Measurements from ENCODE around the gene CD19. TPM values are rescaled to one million over a fixed set of nuclear protein-coding genes. Genes with fewer than 3 reads are reported as not detected.
A peak's percentile ranks its signal among the peaks of the same experiment; 100 is the strongest.

The CD19 gene
- total and polyA plus RNA-seq, 3 donors from 2014 or later, result 2.0 to 7.7 (median 4.3) TPM

DNA sequence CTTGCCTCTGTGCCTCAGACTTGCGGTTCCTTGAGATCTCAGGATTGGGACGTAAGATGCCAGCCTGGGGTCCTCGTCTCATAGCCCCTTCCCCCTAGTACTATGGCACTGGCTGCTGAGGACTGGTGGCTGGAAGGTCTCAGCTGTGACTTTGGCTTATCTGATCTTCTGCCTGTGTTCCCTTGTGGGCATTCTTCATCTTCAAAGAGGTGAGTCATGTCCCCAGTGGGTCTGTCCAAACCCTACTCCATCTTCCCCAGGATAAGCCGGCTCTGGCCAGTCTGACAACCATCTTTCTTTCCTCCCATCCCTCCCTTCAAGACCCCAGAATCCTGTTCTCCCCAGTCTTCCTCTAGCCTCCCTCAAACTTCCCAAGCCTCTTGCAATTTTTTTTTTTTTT lies 3.6 kb downstream of the CD19 start:
- intact Hi-C loops (cut with DNase I; ENCODE audit: low total_unique reads), result no loop called here
- TF ChIP-seq, protein P1, sequence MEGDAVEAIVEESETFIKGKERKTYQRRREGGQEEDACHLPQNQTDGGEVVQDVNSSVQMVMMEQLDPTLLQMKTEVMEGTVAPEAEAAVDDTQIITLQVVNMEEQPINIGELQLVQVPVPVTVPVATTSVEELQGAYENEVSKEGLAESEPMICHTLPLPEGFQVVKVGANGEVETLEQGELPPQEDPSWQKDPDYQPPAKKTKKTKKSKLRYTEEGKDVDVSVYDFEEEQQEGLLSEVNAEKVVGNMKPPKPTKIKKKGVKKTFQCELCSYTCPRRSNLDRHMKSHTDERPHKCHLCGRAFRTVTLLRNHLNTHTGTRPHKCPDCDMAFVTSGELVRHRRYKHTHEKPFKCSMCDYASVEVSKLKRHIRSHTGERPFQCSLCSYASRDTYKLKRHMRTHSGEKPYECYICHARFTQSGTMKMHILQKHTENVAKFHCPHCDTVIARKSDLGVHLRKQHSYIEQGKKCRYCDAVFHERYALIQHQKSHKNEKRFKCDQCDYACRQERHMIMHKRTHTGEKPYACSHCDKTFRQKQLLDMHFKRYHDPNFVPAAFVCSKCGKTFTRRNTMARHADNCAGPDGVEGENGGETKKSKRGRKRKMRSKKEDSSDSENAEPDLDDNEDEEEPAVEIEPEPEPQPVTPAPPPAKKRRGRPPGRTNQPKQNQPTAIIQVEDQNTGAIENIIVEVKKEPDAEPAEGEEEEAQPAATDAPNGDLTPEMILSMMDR (IDR thresholded peaks at IDR 0.05), result no peak
- TF ChIP-seq POLR2A (IDR thresholded peaks at IDR 0.05), result no peak
- WGBS, 2 donors, result 93 to 98% methylated on average over 4 of the region's 4 CpGs
- no peaks in the 10 kb centered on the region for H3K36me3 ChIP-seq (ENCODE audit: low read depth, missing control alignments)
- no peaks in the 10 kb centered on the region for H3K27me3 ChIP-seq
- DNase-seq, result no peak
- H3K4me1 ChIP-seq, result no peaks in the 10 kb centered on the region
- no peak overlapping the region for H3K27ac ChIP-seq
- no peaks in the 10 kb centered on the region for H3K9me3 ChIP-seq
- no peak overlapping the region for H3K4me3 ChIP-seq

DNA sequence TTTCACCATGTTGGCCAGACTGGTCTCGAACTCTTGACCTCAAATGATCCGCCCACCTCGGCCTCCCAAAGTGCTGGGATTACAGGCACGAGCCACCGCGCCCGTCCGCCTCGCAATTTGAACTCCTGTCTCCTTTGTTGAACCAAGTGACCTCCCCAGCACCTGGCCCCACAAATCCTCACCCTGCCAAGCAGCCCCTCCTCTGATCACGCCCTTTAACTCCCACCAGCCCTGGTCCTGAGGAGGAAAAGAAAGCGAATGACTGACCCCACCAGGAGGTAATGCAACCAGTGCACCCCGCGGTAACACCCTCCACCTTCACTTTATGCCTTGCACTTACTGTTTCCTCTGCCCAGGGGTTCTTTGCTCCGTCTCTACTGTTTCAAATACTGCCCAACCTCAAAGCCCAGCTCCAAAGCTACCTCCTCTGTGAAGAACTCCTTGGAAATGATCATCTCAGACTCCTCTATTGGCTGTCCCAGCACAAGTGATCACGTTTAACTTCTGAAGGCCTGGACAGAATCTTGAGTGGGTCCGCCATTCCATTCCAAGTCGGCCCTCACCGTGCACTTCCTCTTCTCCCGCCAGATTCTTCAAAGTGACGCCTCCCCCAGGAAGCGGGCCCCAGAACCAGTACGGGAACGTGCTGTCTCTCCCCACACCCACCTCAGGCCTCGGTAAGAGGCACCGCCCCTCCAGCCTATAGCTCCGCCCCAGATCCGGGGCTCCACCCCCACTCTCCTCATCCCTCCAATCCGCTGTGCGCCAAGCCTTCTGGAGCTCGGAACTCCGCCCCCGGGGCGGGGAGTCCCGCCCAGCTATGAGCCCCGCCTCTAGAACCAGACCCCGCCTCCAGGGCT lies 4.4 kb downstream of the CD19 start:
- Histone ChIP-seq H3K36me3 (ENCODE audit: low read depth, missing control alignments) (no peaks in the 10 kb centered on the region), H3K4me1 (no peaks in the 10 kb centered on the region), H3K27ac (no peak overlapping the region), H3K4me3 (peak overlapping the region; percentile 24 to 38), H3K9me3 (no peaks in the 10 kb centered on the region), H3K27me3 (no peaks in the 10 kb centered on the region)
- TF ChIP-seq, protein P1 (IDR thresholded peaks at IDR 0.05), result no peak
- no peak for TF ChIP-seq POLR2A (IDR thresholded peaks at IDR 0.05)
- peak; percentile 87 for DNase-seq
- 24 to 25% methylated on average over 32 to 35 of the region's 36 CpGs for WGBS, 2 donors
- intact Hi-C loops (cut with DNase I; ENCODE audit: low total_unique reads), result no loop called here

DNA sequence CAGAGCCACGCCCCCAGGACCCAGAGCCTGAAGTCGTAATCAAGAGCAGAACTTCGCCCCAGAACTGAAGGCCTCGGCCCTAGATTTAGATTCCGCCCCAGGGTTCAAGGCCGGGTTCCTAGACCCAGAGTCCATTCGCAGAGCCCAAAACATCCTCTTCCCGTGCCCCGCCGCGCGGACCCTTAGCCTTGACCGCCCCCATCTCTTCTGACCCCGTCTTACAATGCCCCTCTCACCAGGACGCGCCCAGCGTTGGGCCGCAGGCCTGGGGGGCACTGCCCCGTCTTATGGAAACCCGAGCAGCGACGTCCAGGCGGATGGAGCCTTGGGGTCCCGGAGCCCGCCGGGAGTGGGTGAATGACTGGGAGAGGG lies 5.0 kb downstream of the CD19 start:
- Histone ChIP-seq H3K9me3 (no peaks in the 10 kb centered on the region), H3K4me3 (peak overlapping the region; percentile 24 to 38), H3K4me1 (no peaks in the 10 kb centered on the region), H3K27ac (no peak overlapping the region), H3K27me3 (no peaks in the 10 kb centered on the region), H3K36me3 (ENCODE audit: low read depth, missing control alignments) (no peaks in the 10 kb centered on the region)
- intact Hi-C loops (cut with DNase I; ENCODE audit: low total_unique reads), result no loop called here
- WGBS, 2 donors, result 57 to 62% methylated on average over 26 of the region's 26 CpGs
- TF ChIP-seq POLR2A (IDR thresholded peaks at IDR 0.05), result no peak
- TF ChIP-seq, protein P1 (IDR thresholded peaks at IDR 0.05), result no peak
- DNase-seq, result no peak

DNA sequence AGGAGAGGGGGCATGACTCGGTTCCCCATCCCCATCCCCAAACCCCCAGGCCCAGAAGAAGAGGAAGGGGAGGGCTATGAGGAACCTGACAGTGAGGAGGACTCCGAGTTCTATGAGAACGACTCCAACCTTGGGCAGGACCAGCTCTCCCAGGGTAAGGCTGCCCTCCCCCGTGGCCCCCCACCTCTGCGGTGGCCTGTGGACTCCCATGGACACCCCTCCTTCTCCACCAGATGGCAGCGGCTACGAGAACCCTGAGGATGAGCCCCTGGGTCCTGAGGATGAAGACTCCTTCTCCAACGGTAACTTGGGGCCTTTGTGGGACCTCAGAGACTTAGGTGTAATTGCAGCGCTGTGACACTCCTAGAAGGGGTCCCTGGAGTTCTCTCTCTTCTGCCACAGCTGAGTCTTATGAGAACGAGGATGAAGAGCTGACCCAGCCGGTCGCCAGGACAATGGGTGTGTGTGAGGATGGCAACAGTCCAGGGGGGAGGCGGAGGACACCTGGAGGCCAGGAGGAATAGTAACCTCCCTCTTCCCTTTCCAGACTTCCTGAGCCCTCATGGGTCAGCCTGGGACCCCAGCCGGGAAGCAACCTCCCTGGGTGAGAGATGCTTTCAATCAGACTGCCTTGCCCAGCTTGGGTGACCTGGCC lies 5.6 kb downstream of the CD19 start:
- DNase-seq, result no peak
- WGBS, 2 donors, result 66 to 70% methylated on average over 14 of the region's 14 CpGs
- Histone ChIP-seq H3K9me3 (no peaks in the 10 kb centered on the region), H3K27ac (no peak overlapping the region), H3K4me1 (no peaks in the 10 kb centered on the region), H3K4me3 (no peak overlapping the region), H3K27me3 (no peaks in the 10 kb centered on the region), H3K36me3 (ENCODE audit: low read depth, missing control alignments) (no peaks in the 10 kb centered on the region)
- intact Hi-C loops (cut with DNase I; ENCODE audit: low total_unique reads), result no loop called here
- TF ChIP-seq, protein P1 (IDR thresholded peaks at IDR 0.05), result no peak
- TF ChIP-seq POLR2A (IDR thresholded peaks at IDR 0.05), result no peak
